ENCODE results near the gene WSB1.
"Not testable (repeated sequence)": the region's sequence is repeated elsewhere in the genome, so short reads cannot be mapped to it uniquely, and the experiment has no call there.

Gene WSB1, protein sequence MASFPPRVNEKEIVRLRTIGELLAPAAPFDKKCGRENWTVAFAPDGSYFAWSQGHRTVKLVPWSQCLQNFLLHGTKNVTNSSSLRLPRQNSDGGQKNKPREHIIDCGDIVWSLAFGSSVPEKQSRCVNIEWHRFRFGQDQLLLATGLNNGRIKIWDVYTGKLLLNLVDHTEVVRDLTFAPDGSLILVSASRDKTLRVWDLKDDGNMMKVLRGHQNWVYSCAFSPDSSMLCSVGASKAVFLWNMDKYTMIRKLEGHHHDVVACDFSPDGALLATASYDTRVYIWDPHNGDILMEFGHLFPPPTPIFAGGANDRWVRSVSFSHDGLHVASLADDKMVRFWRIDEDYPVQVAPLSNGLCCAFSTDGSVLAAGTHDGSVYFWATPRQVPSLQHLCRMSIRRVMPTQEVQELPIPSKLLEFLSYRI

DNA sequence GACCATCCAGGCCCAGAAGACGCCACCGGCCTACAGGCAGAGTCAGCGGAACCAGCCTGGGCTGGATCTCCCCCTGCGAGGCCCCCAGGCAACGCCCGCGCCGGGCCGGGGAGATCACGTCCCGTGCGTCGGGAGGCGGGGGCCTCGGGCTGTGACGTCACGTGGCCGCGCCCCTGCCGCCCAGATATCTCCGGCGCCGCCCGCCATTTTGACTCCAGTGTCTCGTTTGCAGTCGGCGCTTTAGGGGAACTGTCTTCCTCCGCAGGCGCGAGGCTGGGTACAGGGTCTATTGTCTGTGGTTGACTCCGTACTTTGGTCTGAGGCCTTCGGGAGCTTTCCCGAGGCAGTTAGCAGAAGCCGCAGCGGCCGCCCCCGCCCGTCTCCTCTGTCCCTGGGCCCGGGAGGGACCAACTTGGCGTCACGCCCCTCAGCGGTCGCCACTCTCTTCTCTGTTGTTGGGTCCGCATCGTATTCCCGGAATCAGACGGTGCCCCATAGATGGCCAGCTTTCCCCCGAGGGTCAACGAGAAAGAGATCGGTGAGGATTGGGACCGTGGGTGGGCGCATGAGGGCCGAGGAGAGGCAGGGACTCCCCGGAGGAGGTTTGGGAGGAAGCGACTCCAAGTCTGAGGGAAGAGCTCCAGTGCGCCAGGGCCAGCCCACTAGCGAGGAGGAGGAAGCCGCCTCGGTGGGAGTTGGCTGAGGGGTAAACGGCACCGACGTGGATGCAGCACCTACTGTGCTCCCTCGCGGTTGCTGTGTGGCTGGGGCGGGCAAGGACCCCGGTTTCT, at the start of gene WSB1:
TSS of gene WSB1 (plus strand) at position 217 of the 791 bp plus-strand sequence. CDS start at position 499, 282 bp downstream.
- TF ChIP-seq JUND (IDR thresholded peaks at IDR 0.05; ENCODE audit: low read depth): no peak
- peak; percentile 85 to 94 for DNase-seq (ENCODE audit: low read depth in 1 of 2, low spot score in 1 of 2)

DNA sequence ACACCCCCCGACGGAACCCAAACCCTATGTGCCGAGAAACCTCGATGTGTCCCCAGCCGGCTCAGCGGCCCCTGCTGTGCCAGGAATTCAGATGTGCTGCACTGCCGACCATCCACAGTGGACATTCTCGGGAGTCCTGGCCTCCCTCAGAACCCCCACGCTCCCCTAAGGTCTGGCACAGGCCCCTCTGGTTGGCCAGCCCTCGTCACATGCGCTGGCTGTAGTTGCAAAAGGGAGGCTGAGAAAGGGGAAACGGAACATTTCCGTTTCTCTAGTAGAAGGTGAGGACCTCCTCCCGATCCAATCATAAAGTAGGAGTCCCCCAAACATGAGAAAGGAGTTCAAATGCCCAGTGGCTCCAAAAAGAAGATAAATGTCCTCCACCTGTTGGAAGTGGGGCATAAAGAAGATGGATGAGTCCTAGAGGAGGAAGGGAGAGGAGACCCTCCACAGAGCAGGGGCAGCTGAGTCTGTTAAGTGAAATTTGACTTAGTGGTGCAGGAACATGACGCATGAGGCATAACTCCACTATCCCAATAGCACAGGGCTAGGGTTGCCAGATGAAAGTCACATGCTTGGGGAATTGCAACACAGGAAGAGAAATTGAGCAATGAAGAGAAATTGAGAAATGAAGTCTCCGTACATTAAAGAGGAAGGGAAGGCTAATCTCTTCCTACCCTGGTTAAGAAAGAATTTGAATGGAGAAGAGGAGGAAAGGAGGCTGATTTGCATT, 49.3 kb upstream of the WSB1 start:
- DNase-seq (ENCODE audit: low read depth in 1 of 2, low spot score in 1 of 2): peak in 1 of 2 experiments; percentile 67
- no peak for TF ChIP-seq JUND (IDR thresholded peaks at IDR 0.05; ENCODE audit: low read depth)
- in situ Hi-C loops (cut with HindIII; ENCODE audit: low pct_unique_long_range_greater_than_20kb, low sequenced_read_pairs): loop anchor here (25.0 kb wide), 1 partner anchor 93 kb away; no protein-coding TSS in a partner anchor

More for the DNA sequence above, at the start of gene WSB1:
- in situ Hi-C loops (cut with HindIII; ENCODE audit: low pct_unique_long_range_greater_than_20kb, low sequenced_read_pairs): no loop called here

DNA sequence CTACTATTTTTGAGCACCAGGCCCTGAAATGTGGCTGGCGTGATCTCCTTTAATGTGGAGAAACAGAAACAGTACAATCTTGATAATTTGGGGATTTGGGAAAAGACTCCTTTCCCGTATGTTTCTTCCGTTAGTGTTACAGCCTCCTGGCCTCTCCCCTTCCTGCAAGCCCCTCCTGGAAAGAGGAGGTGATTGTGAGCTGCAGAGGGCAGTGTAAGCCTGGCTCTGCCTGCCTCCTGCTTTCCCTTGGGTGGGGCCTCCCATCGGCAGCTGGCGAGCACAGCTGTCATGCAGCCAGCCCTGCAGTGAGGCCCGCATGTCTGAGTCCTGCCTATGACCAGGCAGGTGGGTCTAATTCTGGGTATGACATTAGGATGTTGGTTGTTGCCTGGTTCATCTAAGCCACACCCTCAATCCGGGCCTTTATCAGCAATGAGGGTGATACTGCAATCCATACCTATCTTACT, 48.7 kb upstream of the WSB1 start:
- in situ Hi-C loops (cut with HindIII; ENCODE audit: low pct_unique_long_range_greater_than_20kb, low sequenced_read_pairs): loop anchor here (25.0 kb wide), 1 partner anchor 92 kb away; no protein-coding TSS in a partner anchor
- no peak for TF ChIP-seq JUND (IDR thresholded peaks at IDR 0.05; ENCODE audit: low read depth)

DNA sequence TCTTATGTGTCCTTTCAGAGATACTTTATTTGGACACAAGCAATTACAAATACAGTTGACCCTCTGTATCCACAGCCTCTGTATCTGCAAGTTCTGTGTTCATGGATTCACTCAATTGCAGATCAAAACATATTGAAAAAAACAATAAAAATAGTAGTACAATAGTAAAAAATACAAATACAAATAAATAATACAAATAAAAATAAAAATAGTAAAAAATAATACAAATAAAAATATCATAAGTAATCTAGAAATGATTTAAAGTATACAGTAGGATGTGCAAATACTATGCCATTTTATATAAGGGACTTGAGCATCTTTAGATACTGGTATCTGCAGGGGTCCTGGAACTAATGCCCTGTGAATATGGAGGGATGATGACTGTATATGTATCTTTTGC, 47.4 kb upstream of the WSB1 start:
- no peak for TF ChIP-seq JUND (IDR thresholded peaks at IDR 0.05; ENCODE audit: low read depth)
- no peak for DNase-seq (ENCODE audit: low read depth in 1 of 2, low spot score in 1 of 2)

More for the DNA sequence above, 48.7 kb upstream of the WSB1 start:
- peak; percentile 58 to 84 for DNase-seq (ENCODE audit: low read depth in 1 of 2, low spot score in 1 of 2)

DNA sequence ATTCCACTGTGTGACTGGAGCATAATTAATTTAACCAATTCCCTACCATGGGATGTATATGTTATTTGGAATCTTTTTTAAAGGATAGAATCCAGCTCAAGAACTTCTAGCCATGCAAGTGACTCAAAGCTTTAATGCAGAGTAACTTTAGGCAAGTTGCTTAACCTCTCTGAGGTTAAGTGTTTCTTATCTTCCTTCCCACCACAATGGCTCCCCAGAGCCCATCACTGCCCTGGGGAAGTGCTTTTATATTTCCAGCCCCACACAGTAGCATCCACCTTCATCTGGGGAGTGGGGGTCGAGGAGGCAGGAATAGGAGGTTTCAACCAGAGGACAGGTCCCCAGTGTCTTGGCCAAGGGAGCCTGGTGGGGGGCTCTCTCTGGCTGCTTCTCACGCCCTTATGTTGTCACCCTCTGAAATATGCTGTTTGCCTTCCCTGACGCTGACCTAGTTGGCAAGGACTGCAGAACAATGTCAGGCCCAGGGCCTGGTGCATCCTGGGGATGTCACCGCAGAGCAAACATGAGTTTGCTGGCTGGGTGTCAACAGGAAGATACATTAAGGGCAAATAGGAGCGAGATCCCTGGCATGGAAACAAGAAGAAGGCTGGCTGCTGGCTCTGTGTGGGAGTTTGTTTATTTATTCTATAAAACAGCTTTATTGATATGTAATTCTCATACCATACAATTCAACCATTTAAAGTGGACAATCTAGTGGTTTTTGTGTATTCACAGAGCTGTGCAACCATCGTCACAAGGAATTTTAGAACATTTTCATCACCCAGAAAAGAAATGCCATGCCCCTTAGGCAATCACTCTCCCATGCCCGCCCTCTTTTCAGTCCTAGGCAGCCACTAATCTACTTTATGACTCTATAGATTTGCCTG, 46.6 kb upstream of the WSB1 start:
- in situ Hi-C loops (cut with HindIII; ENCODE audit: low pct_unique_long_range_greater_than_20kb, low sequenced_read_pairs): loop anchor here (25.0 kb wide), 1 partner anchor 90 kb away; no protein-coding TSS in a partner anchor
- peak; percentile 19; the same call in 1 of the 2 replicates for TF ChIP-seq JUND (IDR thresholded peaks at IDR 0.05; ENCODE audit: low read depth)
- DNase-seq (ENCODE audit: low read depth in 1 of 2, low spot score in 1 of 2): peak; percentile 42 to 98

More for the DNA sequence above, 47.4 kb upstream of the WSB1 start:
- in situ Hi-C loops (cut with HindIII; ENCODE audit: low pct_unique_long_range_greater_than_20kb, low sequenced_read_pairs): loop anchor here (25.0 kb wide), 1 partner anchor 91 kb away; no protein-coding TSS in a partner anchor

DNA sequence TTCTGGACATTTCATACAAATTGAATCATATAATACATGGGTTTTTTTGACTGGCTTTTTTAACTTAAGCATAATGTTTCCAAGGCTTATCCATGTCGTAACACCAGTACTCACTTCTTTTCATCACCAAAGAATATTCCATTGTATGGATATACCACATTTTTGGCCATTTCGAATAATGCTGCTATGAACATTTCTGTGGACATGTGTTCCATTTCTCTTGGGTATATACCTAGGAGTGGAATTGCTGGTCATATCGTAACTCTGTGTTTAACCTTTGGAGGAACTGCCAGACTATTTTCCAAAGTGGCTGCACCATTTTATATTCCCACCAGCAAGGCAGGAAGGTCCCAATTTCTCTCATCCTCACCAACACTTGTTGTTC, 46.0 kb upstream of the WSB1 start:
- no peak for TF ChIP-seq JUND (IDR thresholded peaks at IDR 0.05; ENCODE audit: low read depth)
- in situ Hi-C loops (cut with HindIII; ENCODE audit: low pct_unique_long_range_greater_than_20kb, low sequenced_read_pairs): loop anchor here (25.0 kb wide), 1 partner anchor 89 kb away; no protein-coding TSS in a partner anchor
- DNase-seq (ENCODE audit: low read depth in 1 of 2, low spot score in 1 of 2): no peak

DNA sequence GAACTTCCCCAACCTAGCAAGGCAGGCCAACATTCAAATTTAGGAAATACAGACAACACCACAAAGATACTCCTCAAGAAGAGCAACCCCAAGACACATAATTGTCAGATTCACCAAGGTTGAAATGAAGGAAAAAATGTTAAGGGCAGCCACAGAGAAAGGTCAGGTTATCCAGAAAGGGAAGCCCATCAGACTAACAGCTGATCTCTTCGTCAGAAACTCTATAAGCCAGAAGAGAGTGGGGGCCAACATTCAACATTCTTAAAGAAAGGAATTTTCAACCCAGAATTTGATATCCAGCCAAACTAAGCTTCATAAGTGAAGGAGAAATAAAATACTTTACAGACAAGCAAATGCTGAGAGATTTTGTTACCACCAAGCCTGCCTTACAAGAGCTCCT, 43.1 kb upstream of the WSB1 start:
- DNase-seq (ENCODE audit: low read depth in 1 of 2, low spot score in 1 of 2); in situ Hi-C loops (cut with HindIII; ENCODE audit: low pct_unique_long_range_greater_than_20kb, low sequenced_read_pairs): not testable (repeated sequence)

DNA sequence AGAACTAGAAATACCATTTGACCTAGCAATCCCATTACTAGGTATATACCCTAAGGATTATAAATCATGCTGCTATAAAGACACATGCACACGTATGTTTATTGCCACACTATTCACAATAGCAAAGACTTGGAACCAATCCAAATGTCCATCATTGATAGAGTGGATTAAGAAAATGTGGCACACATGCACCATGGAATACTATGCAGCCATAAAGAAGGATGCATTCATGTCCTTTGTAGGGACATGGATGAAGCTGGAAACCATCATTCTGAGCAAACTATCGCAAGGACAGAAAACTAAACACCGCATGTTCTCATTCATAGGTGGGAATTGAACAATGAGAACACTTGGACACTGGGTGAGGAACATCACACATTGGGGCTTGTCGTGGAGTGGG, 39.1 kb upstream of the WSB1 start:
- in situ Hi-C loops (cut with HindIII; ENCODE audit: low pct_unique_long_range_greater_than_20kb, low sequenced_read_pairs): not testable (repeated sequence)

DNA sequence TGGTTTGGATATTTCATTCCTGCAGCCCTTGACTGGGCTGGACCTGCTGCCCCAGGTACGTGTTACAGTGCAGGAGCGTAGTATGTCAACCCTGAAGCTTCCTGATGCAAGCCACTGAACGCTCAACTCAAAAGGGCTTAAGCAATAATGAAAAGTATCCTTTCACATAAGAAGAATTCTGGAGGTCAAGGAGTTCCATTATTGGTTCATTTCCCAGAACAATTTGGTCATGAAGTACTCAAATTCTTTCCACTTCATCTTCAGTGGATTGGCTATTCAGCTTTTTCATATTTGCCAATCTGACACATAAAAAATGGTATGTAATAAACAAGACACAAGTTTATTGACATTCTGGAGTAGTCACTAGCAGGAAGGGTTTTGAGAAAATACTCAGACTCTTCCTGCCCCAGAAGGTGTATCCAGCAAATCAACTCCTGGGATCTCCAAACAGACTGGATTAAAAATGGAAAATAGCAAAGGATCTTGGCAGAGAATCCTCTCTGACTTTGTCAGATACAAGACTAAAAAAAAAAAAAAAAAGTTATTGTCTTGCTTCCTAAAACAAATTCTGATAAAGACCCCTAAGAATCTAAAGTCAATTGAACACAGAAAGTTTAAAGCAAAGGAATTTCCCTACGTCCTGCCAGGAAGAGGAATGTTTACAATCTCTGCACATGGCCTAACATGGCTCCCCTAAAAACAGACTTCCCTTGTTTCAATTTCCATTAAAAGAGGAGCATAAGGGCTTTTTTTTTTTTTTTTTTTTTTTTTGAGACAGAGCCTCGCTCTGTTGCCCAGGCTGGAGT, 37.5 kb upstream of the WSB1 start:
- DNase-seq (ENCODE audit: low read depth in 1 of 2, low spot score in 1 of 2): peak in 1 of 2 experiments; percentile 87
- in situ Hi-C loops (cut with HindIII; ENCODE audit: low pct_unique_long_range_greater_than_20kb, low sequenced_read_pairs): no loop called here
- TF ChIP-seq JUND (IDR thresholded peaks at IDR 0.05; ENCODE audit: low read depth): no peak

More for the DNA sequence above, 39.1 kb upstream of the WSB1 start:
- DNase-seq (ENCODE audit: low read depth in 1 of 2, low spot score in 1 of 2): not testable (repeated sequence)

DNA sequence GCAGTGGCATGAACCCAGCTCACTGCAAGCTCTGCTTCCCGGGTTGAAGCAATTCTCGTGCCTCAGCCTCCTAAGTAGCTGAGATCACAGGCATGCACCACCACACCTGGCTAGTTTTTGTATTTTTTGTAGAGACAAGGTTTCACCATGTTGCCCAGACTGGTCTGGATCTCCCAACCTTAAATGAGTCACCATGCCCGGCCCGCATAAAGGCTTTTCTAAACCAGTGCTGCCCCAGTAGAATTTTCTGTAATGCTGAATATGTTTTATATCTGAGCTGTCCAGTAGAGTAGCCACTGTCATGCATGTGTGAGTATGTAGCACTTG, 36.9 kb upstream of the WSB1 start:
- in situ Hi-C loops (cut with HindIII; ENCODE audit: low pct_unique_long_range_greater_than_20kb, low sequenced_read_pairs): no loop called here
- no peak for DNase-seq (ENCODE audit: low read depth in 1 of 2, low spot score in 1 of 2)
- TF ChIP-seq JUND (IDR thresholded peaks at IDR 0.05; ENCODE audit: low read depth): no peak

DNA sequence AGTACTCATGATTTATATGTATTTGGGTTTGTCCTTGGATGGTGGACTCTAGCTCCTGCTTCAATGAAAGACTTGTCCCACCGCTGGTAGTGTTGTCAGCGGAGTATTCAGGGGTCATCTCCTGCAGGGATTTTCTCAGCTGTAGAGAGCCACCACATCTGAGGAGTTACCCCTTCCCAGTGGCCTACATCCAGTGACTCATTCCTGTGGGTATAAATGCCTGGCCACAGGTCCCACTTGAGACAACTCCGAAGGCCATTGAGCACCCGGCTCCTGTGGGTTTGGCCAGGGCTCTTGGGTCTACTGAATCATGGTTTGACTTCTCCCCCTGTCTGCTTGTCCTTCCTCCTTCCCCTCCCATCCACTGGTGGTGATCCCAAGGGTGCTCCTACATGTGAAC, 34.6 kb upstream of the WSB1 start:
- DNase-seq (ENCODE audit: low read depth in 1 of 2, low spot score in 1 of 2): no peak
- in situ Hi-C loops (cut with HindIII; ENCODE audit: low pct_unique_long_range_greater_than_20kb, low sequenced_read_pairs): no loop called here

More for the DNA sequence above, 34.6 kb upstream of the WSB1 start:
- TF ChIP-seq JUND (IDR thresholded peaks at IDR 0.05; ENCODE audit: low read depth): no peak
